ENCODE results near the gene MAEA.

DNA sequence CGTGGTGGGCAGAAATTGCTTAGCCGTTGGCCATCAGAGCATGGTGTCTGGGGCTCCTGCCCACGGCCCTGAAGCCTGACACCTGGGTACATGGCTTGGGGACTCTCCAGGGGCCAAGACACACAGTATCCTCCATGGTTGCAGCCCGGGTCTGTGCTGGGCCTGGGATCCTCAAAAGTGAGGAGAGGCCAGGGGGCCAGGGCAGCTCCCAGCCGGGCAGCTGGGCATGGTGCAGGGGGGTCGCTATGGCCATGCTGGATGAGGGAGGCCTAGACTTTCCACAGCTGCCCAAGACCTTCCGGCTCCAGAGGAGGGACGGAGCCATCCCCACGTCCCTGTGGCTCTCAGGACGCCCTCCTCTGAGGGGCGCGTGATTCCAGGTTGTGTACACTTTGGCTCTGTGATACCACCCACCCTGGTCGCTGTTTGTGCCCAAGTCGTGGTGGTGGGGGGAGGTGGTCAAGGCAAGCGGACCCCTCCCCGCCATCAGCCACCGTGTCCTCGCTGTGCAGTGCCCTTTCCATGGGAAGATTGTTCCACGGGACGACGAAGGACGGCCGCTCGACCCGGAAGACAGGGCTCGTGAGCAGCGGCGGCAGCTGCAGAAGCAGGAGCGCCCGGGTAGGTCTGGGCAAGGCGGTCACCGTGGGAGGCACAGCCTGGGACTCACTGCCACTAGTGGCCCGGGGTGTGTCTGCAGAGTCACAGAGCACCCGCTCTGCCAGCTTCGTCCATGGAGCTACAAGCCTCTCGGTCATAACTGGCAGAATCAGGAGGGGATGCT lies 90.9 kb downstream of the MAEA start:
- TF ChIP-seq, protein P1, sequence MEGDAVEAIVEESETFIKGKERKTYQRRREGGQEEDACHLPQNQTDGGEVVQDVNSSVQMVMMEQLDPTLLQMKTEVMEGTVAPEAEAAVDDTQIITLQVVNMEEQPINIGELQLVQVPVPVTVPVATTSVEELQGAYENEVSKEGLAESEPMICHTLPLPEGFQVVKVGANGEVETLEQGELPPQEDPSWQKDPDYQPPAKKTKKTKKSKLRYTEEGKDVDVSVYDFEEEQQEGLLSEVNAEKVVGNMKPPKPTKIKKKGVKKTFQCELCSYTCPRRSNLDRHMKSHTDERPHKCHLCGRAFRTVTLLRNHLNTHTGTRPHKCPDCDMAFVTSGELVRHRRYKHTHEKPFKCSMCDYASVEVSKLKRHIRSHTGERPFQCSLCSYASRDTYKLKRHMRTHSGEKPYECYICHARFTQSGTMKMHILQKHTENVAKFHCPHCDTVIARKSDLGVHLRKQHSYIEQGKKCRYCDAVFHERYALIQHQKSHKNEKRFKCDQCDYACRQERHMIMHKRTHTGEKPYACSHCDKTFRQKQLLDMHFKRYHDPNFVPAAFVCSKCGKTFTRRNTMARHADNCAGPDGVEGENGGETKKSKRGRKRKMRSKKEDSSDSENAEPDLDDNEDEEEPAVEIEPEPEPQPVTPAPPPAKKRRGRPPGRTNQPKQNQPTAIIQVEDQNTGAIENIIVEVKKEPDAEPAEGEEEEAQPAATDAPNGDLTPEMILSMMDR (IDR thresholded peaks at IDR 0.05; ENCODE audit: low read depth, low read length), result no peak
- TF ChIP-seq EZH2phosphoT487 (IDR thresholded peaks at IDR 0.05; ENCODE audit: low read depth), result no peak

Data from OCI-LY3 (cell line).